Measurements from ENCODE around the gene TCERG1L.

- no peak for TF ChIP-seq POLR2A (IDR thresholded peaks at IDR 0.05)
- no peak for TF ChIP-seq CTCF (IDR thresholded peaks at IDR 0.05)
- no peak for TF ChIP-seq EP300 (IDR thresholded peaks at IDR 0.05)
Measured at GRCh38 chr10:131086094-131086493, 225.4 kb downstream of the TCERG1L start.

Measured in stomach (tissue), 4 donors.